C4-2B (cell line): ENCODE measurements around the gene MTA2.
"Not testable (repeated sequence)": the region's sequence is repeated elsewhere in the genome, so short reads cannot be mapped to it uniquely, and the experiment has no call there.

ENCODE experiments used
- H3K27ac ChIP-seq: fragments of 450-650 bp; 2 replicates; pipeline ENCODE4 v1.5.1; 2017
- ZFX ChIP-seq: fragments of 450-650 bp; IDR thresholded peaks from 2 replicates; pipeline ENCODE4 v1.6.1; 2017
- TF ChIP-seq, protein P1 (sequence below): fragments of 450-650 bp; conservative IDR thresholded peaks from 2 replicates; pipeline ENCODE4 v1.5.1; 2017; ENCODE audit warnings: mild to moderate bottlenecking

Gene MTA2

GRCh38 chr11:62621567-62622470 lies 20.2 kb upstream of the MTA2 start, which contains the start of gene B3GAT3:
B3GAT3 (minus strand) TSS chr11:62621986; CDS start chr11:62621947, 39 bp downstream.
- peak within 1 kb of the TSS; percentile 96 for H3K27ac ChIP-seq
- peak; percentile 82 for TF ChIP-seq ZFX
- TF ChIP-seq, protein P1, sequence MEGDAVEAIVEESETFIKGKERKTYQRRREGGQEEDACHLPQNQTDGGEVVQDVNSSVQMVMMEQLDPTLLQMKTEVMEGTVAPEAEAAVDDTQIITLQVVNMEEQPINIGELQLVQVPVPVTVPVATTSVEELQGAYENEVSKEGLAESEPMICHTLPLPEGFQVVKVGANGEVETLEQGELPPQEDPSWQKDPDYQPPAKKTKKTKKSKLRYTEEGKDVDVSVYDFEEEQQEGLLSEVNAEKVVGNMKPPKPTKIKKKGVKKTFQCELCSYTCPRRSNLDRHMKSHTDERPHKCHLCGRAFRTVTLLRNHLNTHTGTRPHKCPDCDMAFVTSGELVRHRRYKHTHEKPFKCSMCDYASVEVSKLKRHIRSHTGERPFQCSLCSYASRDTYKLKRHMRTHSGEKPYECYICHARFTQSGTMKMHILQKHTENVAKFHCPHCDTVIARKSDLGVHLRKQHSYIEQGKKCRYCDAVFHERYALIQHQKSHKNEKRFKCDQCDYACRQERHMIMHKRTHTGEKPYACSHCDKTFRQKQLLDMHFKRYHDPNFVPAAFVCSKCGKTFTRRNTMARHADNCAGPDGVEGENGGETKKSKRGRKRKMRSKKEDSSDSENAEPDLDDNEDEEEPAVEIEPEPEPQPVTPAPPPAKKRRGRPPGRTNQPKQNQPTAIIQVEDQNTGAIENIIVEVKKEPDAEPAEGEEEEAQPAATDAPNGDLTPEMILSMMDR, result no peak

- TF ChIP-seq ZFX, result no peak
- peak overlapping the region; percentile 96 for H3K27ac ChIP-seq
These were observed 19.4 kb upstream of the MTA2 start for GRCh38 chr11:62621027-62621566.

DNA sequence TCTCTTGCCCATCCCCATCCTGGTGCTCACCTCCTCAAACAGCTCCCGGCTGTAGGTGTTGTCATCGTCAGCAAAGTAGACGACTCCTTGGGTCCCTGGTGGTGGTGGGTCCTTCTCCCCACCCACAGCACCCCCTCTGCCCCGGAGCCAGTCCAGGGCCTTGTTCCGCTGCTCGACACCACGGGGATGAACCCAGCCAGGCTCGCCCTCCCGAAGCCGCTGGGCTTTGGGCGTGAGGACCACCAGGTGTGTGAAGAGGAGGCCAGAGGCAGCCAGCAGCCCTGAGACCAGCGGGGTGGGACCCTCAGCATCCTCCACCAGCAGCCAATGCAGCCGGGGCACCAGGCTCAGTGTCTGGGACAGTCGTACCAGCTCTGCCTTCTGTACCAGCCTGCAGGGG lies 15.3 kb upstream of the MTA2 start:
- not testable (repeated sequence) for H3K27ac ChIP-seq

DNA sequence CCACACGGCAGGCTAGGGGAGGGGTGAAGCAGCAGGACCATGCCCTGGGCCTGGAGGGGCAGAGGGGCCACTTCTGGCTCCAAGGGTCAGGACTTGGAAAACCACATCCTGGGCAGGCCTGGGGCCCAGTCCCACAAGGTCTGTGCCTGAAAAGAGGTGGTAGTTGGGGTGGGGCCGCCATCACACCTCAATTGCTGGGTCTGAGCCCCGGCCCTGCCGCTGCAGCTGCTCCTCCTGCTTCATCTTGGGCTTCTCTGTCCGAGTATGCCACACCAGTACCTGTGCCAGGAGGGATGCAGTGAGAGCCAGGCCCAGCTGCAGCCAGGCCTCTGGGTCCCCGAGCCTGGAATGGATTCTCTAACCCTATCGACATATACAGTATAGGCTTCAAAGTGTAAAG lies 13.9 kb upstream of the MTA2 start:
- TF ChIP-seq, protein P1, result no peak
- TF ChIP-seq ZFX, result no peak
- no peak overlapping the region; the same call in 1 of the 2 replicates for H3K27ac ChIP-seq

DNA sequence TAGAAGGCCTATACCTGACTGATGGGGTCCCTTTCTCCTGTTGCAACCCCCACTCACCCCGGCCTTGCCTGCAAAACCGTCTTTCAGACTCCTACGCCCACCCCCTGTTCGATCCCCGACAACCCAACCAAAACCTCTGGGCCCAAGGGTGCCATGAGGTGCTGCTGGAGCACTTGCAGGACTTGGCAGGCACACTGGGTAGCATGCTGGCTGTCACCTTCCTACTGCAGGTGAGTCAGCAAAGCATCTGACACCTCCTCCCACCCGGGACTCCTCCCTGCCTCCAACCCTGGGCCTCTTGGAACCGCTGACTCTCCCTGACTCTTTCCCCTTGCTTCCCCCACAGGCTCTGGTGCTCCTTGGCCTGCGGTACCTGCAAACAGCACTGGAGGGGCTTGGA lies 12.6 kb upstream of the MTA2 start:
- TF ChIP-seq, protein P1, result no peak
- TF ChIP-seq ZFX, result no peak
- H3K27ac ChIP-seq, result peak overlapping the region; percentile 80

GRCh38 chr11:62613291-62613778 lies 11.7 kb upstream of the MTA2 start:
- TF ChIP-seq ZFX, result no peak
- TF ChIP-seq, protein P1, result no peak
- peak overlapping the region; percentile 80 for H3K27ac ChIP-seq

DNA sequence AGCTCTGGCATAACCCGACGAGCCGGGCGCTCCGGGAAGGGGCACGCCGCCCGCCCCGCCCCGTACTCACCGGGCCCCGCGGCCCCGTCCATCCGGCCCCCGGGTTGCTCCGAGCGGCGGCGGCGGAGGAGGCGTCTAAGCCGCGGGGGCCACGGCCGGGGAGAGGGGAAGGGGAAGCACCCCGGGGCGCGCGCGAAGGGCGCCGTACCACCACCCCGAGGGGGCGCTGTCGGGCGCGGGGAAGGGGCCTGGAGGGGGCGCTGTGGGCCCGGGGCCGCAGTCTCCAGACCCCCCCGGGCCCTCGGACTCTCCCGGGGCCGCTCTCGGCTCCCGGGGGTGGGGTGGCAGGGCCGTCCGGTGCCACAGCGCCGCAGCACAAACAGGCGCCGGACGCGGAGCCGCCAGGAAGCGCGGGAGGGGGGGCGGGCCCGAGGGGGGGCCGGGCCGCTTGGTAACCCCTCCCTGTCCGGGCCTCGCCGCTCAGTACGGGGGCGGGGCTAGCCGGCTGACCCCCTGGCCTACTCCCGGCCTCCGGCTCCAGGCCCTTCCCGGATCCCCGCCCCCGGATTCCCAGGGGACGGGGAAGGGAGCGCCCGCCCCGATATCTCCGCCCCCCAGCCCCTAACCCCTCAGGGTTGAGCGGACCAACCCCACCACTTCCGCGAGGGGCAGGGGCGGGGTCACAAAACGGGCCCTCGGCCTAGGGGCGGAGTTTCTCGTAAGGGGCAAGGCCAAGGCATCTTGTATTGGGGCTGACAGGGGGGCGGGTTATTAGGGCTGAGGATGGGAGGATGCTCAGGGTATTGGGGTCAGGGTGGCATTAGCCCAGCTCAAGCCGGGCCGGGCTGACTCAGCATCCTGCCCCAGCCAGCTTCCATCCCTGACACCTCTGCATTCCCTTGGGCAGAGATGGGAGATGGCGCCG lies 11.0 kb upstream of the MTA2 start, which contains the start of the genes EML3 and ROM1:
EML3 (minus strand) TSS at position 410 of the 925 bp plus-strand sequence; CDS start at position 92, 318 bp downstream.
ROM1 (plus strand) TSS at position 892 of the 925 bp plus-strand sequence; CDS start at position 917, 25 bp downstream.
- H3K27ac ChIP-seq, result peak within 1 kb of the TSS; percentile 80

More for the DNA sequence above, 11.0 kb upstream of the MTA2 start, which contains the start of the genes EML3 and ROM1:
- TF ChIP-seq ZFX, result no peak
- TF ChIP-seq, protein P1, result peak; percentile 95
